ENCODE data around the gene AKR1C4.
"Not testable (repeated sequence)": the region's sequence is repeated elsewhere in the genome, so short reads cannot be mapped to it uniquely, and the experiment has no call there.

Gene AKR1C4

DNA sequence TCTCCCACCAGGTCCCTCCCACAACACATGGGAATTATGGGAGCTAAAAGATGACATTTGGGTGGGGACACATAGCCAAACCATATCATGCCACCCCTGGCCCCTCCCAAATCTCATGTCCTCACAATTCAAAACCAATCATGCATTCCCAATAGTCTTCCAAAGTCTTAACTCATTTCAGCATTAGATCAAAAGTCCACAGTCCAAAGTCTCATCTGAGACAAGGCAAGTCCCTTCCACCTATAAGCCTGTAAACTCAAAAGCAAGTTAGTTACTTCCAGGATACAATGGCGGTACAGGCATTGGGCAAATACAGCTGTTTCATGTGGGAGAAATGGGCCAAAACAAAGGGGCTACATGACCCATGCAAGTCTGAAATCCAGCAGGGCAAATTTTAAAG lies 13.1 kb downstream of the AKR1C4 start:
- DNase-seq, result not testable (repeated sequence)

DNA sequence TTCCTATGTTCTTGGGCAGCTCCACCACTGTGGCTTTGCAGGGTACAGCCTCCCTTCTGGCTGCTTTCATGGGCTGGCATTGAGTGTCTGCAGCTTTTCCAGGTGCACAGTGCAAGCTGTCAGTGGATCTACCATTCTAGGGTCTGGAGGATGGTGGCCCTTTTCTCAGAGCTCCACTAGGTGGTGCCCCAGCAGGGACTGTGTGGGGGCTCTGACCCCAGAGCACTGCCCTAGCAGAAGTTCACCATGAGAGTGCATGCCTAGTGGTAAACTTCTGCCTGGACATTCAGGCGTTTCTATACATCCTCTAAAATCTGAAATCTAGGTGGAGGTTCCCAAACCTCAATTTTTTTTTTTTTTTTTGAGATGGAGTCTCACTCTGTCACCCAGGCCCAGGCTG lies 13.6 kb downstream of the AKR1C4 start:
- DNase-seq, result not testable (repeated sequence)

DNA sequence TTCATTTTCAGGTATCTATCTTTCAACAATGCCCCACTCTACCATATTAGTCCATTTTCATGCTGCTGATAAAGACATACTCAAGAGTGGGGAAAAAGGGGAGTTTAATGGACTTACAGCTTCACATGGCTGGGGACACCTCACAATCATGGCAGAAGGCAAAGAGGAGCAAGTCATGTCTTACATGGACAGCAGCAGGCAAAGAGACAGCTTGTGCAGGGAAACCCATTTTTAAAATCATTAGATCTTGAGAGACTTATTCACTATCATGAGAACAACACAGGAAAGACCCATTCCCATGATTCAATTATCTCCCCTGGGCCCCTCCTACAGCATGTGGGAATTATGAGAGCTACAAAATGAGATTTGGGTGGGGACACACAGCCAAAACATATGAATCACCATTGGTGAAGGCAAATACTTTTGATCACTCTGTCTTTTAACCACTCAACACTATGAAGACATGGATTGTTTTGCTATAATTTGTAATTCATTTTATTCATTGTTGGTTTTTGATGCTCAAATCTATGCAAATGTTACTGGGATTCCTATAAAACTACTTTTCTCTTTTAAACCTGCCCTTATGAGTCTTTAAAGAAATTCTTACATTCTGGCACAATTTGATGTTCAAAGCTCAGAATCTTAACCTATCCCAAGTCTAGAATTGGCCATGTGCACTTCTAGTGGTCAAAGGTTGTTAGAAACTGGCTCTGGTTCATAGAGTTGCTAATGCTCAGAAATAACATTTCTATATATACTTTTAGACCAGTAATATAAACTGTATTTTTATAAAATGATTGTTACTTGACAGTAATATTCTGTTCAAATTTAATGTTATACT lies 15.3 kb downstream of the AKR1C4 start:
- DNase-seq, result no peak

DNA sequence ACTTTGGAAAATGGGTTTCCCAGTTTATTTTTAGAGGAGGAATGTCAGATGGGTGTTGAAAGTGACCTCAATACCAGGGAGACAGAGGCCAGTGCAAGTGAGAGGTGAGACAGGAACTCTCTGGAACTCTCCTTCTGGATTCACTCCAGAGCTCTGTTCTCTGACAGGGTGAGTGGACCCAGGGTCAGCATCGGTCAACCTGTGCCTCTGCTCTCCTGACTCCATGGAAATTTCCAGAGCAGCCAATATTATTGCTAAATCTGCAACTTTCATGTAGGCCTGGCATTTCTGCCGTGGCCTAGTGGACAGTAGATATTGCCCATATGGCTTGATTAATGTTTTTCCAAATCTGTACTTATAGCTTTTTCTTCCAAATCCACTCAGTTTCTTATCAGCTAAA lies 20.2 kb downstream of the AKR1C4 start:
- no peak for DNase-seq

DNA sequence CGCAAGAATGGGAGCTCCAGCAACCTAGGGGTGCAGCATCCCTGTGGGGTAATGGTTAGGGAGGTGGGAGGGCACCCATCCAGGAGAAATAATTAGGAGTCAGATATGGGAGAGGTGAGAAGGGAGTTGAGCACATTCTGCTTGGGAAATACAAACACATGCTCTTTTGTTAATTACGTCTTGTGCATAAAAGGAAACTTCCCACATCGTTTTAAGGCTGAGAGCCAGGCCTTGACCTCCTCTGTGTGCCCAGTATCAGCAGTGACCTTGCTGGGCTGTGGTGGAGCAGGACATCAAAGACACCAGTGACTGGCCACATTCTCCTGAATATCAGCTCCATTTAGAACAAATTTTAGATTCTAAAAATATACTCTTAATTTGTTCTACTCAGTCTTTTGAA lies 22.6 kb downstream of the AKR1C4 start:
- no peak for DNase-seq

DNA sequence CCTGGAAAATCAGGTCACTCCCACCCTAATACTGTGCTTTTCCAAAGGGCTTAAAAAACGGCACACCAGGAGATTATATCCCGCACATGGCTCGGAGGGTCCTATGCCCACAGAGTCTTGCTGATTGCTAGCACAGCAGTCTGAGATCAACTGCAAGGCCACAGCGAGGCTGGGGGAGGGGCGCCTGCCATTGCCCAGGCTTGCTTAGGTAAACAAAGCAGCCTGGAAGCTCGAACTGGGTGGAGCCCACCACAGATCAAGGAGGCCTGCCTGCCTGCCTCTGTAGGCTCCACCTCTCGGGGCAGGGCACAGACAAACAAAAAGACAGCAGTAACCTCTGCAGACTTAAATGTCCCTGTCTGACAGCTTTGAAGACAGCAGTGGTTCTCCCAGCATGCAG lies 26.3 kb downstream of the AKR1C4 start:
- DNase-seq, result not testable (repeated sequence)

DNA sequence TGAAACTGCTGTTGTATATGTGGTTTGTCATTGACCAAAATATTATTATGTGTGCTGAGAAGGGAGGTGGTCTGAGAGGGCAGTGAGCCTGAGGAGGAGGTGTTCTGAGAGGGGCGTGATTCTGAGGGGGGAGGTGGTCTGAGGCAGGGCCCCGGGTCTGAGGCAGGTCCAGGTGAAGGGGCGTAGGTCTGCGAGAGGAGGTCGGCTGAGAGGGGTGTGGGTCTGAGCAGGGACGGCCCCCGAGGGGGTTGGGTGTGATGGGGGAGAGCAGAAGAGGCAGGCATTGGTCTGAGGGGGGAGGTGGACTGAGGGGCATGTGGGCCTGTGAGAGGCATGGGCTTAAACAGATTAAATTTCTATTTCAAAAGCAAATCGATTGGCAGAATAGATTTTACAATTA lies 32.4 kb downstream of the AKR1C4 start:
- no peak for DNase-seq

DNA sequence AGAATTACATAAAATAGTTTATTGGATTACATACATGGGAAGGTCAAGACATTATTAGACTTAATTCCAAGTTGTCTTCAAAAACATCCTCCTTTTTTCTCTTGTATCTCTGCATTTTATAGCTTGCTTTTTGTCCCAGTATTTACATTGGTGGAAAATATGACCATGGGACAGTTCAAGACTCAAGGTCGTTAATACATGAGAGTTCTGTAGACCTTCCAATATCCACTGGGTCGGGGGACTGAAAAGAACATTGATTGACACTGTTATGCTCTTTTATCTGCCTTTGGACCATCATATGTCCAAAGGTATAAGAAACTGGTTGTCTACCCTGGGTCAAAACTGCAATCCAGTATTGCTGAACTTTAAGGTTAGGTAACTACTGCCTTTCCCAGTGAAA lies 36.7 kb downstream of the AKR1C4 start:
- DNase-seq, result no peak

DNA sequence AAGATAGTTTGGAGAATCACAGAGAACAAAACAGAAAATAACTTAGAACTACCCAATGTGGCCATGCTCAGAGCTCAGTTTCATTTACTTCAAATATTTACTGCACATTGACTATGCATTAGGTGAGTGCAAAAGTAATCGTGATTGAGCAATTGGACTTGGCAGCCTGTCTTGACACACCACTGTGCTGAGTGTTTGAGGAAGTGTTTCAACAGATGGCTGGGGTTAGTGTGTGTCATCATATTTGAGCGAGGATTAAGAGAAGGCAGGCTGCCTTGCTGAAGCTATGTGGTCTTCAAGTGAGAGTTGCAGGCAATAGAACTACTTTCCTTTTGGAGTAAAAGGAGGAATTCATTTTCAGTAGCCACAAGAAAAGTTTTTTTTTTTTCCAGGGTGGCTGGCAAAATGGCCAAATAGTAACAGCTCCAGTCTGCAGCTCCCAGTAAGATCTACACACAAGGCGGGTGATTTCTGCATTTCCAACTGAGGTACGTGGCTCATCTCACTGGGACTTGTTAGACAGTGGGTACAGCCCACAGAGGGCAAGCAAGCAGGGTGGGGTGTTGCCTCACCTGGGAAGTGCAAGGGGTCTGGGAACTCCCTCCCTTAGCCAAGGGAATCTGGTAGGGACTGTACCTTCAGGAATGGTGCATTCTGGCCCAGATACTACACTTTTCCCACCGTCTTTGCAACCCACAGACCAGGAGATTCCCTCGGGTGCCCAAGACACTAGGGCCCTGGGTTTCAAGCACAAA lies 37.6 kb downstream of the AKR1C4 start:
- no peak for DNase-seq

DNA sequence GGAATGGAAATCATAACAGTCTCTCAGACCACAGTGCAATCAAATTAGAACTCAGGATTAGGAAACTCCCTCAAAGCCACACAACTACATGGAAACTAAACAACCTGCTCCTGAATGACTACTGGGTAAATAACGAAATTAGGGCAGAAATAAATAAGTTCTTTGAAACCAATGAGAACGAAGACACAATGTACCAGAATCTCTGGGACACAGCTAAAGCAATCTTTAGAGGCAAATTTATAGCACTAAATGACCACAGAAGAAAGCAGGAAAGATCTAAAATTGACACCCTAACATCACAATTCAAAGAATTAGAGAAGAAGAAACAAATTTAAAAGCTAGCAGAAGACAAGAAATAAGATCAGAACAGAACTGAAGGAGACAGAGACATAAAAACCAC lies 40.9 kb downstream of the AKR1C4 start:
- DNase-seq, result not testable (repeated sequence)

DNA sequence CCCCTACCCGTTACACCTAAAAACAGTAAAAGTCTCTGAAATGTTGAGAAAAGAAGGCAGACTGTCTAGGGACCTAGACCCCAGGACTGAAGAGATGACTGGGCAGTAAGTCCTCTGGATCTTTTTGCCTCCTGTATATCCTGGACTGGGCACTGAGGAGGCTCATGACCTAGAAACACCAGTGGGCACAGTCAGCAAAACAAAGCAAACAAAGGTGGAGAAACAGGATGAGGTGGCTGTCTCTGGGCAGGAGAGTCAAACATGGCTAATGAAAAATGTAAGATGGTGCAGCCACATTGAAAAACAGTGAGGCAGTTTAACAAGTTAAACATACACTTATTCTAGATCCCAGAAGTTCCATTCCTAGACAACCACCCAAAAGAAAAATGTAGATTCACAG lies 45.9 kb downstream of the AKR1C4 start:
- DNase-seq, result no peak

DNA sequence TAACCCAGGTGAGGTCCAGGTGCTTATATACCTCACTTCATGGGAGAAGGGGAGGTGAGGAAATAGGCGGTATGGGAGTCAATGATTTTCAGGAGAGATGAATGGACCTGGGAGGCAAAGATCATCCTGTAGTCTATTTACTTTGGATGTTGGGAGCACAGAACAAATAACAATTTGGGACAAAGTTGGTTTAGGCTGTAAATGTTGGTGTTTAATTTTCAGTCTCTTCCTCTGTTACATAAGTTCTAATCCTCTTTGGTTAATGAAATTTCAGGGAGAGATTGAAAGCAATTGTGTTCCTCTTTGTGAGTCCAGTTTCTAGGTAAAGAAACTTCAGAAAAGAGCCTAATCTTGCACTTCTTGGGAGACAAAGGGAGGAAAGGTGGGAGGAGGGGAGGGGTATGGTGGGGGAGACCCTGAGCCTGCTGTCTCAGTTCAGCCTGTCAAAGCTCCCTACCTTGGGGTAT lies 46.9 kb downstream of the AKR1C4 start:
- no peak for DNase-seq

DNA sequence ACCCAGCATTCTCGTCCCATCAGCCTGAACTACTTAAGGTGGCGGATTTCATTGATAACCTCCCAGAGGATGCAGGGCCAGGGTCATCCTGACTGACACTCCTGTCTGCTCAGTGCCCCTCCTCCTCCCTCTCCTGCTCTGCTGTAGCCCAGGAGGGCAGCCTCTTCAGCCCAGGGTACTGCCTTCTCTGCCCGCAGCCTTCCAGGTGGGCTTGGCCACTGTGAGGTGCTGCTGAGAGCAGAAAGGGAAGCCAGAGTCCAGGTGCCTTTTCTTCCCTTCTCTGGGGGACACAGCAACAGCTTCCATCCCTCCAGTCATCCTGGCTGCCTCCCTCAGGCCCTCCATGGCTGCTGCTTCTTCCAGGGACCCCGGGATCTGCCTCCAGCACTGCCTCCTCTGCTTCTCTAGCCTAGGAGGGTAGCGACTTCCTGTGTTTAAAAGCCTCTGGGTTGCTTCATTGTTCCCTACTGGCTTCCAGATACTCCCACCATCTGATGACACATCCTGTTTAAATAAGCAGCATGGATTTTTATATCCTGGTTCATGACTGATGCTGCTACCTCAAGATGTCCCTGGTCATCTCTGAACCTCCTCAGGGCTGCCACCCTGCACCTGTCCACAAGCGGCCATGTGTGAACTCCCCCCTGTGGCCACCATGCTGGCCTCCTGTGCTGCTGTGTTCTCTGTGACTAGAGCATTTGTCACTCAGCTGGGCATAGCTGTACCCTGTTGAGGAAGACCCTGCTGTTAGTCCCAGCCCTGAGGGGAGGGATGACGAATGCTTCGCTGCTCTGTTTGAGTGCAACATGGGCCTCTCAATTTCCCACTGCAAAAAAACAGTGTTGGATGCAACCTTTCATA lies 55.8 kb downstream of the AKR1C4 start:
- DNase-seq, result no peak

DNA sequence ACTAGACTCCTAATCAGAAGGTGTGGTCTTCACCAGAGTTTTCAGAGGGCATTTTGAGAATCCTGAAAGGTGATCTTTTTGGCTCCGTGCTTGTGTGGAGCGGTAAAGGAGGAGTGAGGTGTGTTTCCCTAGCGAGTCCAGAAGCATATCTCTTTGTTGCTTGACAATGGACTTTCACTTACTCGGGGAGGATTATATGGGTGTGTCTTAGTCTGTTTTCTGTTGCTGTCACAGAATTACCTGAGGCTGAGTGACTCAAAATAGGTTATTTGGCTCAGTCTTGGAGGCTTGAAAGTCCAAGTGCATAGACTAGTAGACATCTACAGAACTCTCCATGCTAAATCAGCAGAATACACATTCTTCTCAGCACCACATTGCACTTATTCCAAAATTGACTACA lies 57.9 kb downstream of the AKR1C4 start:
- no peak for DNase-seq

DNA sequence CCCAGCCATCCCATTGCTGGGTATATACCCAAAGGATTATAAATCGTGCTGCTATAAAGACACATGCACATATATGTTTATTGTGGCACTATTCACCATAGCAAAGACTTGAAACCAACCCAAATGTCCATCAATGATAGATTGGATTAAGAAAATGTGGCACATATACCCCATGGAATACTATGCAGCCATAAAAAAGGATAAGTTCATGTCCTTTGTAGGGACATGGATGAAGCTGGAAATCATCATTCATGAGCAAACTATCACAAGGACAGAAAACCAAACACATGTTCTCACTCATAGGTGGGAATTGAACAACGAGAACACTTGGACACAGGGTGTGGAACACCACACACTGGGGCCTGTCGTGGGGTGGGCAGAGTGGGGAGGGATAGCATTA lies 61.1 kb downstream of the AKR1C4 start:
- DNase-seq, result not testable (repeated sequence)

DNA sequence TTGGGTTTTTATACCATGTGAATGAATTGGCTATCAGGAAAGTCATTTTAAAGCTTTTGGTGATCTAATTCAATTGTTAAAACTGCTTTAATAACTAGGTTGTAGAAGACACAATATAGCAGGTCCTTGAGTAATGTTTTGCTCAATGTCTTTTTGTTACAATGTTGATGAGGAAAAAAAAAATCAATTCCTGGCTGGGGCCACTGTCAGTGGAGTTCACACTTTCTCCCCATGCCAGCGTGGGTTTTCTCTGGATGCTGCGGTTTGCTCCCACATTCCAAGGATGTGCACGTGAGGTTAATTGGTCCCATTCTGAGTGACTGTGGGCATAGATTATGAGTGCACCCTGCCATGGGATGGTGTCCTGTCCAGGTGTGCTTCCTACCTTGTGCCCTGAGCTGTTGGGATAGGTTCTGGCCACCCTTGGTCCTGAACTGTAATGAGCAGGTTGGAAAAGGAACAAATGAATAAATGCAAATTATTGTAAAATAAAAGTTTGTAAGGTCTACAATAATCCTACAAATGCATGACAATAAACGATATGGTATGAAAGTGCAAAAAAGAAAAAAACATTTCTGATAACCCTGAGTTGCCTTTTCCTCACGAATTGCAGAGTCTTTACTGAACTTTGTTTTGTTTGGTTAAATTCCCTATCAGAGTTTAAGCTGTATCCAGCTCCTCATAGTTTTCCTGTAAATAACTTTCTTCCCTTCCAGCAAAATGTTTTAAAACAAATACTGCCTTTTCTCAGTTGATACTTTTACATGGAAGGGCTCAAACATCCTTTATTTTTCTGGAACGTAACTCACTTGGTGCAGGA lies 62.7 kb downstream of the AKR1C4 start:
- no peak for DNase-seq

DNA sequence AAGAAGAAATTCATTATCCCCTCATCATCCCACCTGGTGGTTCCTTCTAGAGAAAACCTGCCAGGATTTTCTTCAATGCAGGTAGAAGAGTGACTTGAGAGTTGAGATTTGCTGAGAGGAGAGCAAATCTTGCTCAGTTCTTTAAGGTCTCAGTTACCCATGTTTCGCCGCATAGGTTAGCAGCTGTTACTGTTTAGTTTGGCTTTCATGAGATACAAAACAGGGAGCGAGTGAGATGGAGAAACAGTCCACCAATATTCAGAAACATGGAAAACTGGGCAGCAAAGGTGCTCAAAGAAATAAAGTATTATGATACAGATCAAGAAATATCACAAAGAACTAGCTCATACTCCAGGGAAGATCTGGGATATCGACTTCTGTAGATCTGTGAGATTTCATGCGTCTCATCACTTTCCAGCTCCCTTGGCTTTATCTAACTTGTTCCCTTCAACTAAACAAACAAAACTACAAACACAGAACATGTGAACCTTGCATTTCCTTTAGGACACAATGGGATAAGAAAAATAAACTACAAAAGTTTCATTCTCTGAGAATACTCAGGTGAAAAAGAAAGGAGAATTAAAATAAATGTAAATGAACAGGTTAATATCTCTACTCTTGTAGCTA lies 63.4 kb downstream of the AKR1C4 start:
- DNase-seq, result no peak

DNA sequence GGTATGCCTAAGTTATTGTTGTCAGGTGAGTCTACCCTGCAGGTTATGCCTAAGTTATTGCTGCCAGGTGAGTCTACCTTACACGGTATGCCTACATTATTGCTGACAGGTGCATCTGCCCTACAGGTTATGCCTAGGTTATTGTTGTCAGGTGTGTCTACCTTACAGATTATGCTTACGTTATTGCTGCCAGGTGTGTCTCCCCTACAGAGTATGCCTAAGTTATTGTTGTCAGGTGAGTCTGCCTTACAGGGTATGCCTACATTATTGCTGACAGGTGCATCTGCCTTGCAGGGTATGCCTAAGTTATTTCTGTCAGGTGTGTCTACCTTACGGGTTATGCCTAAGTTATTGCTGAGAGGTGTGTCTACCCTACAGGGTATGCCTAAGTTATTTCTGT lies 64.2 kb downstream of the AKR1C4 start:
- DNase-seq, result no peak

DNA sequence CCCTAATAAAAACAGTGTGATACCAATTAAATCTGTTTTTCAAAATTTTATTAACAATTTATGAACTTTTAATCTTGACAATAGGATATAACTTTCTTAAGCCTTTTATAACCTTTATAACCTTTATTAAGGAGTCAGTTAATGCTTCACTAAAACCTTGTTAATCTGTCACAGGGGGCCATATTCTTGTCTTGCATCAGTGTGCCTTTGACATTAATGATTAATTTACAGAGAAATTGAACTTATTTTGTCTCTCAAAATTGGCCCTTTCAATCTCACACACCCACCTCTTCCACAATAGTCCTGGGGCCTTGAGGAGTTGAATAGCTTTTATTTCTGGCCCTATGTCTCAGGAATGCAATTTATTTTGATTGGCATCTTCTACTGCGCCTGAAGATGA lies 68.5 kb downstream of the AKR1C4 start:
- no peak for DNase-seq

DNA sequence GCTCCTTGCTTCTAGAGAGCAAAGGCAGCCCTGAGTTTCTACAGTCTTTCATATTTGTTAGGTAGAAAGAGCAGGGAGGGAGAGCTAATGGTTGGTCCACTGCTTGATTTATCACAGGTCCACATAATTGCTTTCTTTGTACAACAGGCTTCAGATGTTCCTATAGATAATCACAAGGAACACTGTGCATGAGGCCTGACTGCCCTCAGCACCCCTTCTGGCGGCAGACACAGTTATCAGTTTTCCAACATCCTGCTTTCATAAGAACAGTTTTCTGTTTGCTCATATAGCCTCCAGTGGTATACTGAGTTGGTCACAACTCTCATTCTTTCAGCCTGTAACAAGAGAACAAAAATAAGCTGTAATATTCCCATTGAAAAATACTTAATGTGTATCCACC lies 69.7 kb downstream of the AKR1C4 start:
- no peak for DNase-seq

DNA sequence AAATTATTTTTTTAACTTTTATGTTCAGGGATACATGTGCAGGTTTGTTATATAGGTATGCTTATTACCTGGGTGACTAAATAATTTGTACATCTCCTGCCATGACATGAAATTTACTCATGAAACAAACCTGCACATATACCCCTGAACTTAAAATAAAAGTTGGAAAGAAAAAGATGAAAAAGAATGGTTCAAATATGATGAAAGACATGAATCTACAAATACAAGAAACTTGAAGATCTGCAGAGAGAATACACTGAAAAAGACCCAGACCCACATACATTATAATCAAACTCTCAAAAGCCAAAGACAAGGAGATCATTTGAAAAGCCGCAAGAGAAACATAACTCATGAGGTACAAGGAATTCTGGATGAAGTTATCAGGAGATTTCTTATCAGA lies 70.2 kb downstream of the AKR1C4 start:
- DNase-seq, result no peak

DNA sequence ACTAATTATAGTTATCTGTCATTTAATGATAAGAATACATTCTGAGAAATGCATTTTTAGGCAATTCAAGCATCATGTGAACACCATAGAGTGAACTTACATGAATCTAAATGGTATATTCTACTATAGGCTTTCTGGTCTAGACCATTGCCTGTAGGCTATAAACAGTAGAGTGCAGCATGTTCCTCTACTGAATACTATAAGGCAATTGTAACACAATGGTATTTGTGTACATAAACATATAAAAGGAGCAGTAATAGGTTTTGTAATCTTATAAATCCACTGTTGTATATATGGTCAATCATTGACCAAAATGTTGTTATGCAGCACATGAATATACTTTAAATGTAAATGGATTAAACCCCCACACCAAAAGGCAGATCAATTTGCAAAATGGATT lies 71.6 kb downstream of the AKR1C4 start:
- no peak for DNase-seq

Measured in activated CD4-positive, alpha-beta T cell treated with anti-CD3 and anti-CD28 coated beads, Interleukin-2, amount 50 U/mL, for 48 hours (primary cell).